Psoas muscle (tissue), 8 donors: Measurements from ENCODE around the gene RNF175. TPM values are rescaled to one million over a fixed set of nuclear protein-coding genes. Genes with fewer than 3 reads are reported as not detected.
A peak's percentile ranks its signal among the peaks of the same experiment; 100 is the strongest.

Experiments
- ATAC-seq, 4 donors: fragments of 200-7000 bp; cut with Tn5 transposase; one replicate each; pipeline ENCODE4 v1.9.1; 2020; ENCODE audit warnings: moderate library complexity in 3 of 4, mild to moderate bottlenecking in 2 of 4
- DNase-seq, 2 donors: peaks; one replicate each; pipeline ENCODE4 v3.0.0-alpha.2; 2020
- H3K27ac ChIP-seq: fragments of 200-600 bp; one replicate; pipeline ENCODE4 v1.8.0; 2022
- H3K27me3 ChIP-seq, 3 donors: fragments of 200-600 bp in 1 of 3; one replicate each; pipeline versions ENCODE4 v1.6.1 to v1.8.0; 2013 to 2022; ENCODE audit warnings: low read length in 2 of 3, mild to moderate bottlenecking in 2 of 3, moderate library complexity in 1 of 3; ENCODE audit not compliant: insufficient read depth in 3 of 3
- H3K36me3 ChIP-seq, 2 donors: fragments of 200-600 bp in 1 of 2; one replicate each; pipeline versions ENCODE4 v1.6.1 to v1.8.0; 2013 to 2022; ENCODE audit warnings: low read depth in 1 of 2, mild to moderate bottlenecking in 1 of 2, moderate library complexity in 1 of 2; ENCODE audit not compliant: insufficient read depth in 1 of 2
- H3K4me1 ChIP-seq: fragments of 200-600 bp; one replicate; pipeline ENCODE4 v1.8.0; 2022
- H3K4me3 ChIP-seq: fragments of 200-600 bp; one replicate; pipeline ENCODE4 v1.8.0; 2022; ENCODE audit warnings: mild to moderate bottlenecking
- H3K9me3 ChIP-seq: fragments of 200-600 bp; one replicate; pipeline ENCODE4 v1.8.0; 2022
- WGBS, 3 donors: extraction: QIAGEN DNeasy Blood & Tissue Kit; methylation state at CpG; one replicate each; pipeline versions ENCODE4 v1.1.6 to v1.1.7; 2013; 5-methylcytosine and 5-hydroxymethylcytosine counted together
- intact Hi-C, 2 donors: fragments of 100-400 bp; cut with DNase I; formaldehyde crosslinking; loops; one replicate each; pipeline versions ENCODE4 v1.11.0 to v1.14.2; 2022
- long read RNA-seq, 2 donors: library from polyadenylated mRNA; unstranded; transcript quantifications; one replicate each; pipeline ENCODE4 v2.0.0, GENCODE V29; 2021
- polyA plus RNA-seq, 3 donors: library from polyadenylated mRNA; stranded (reverse); fragments of 200-250 nt; gene quantifications; one replicate each; pipeline ENCODE4 v1.2.3, GENCODE V29; 2013
- total RNA-seq, 4 donors: library from RNA; stranded (reverse); fragmentation: NEBNext Ultra II Directional in 2 of 4; extraction: Animal tissue kit (Norgen Biotek cat#: 25700) in 2 of 4; gene quantifications; one replicate each; pipeline versions ENCODE4 v1.2.1 to v1.2.4, GENCODE V29; 2021 to 2023
- TF ChIP-seq, protein P1 (sequence below): fragments of 200-600 bp; IDR thresholded peaks from one replicate; pipeline ENCODE4 v1.8.0; 2022; ENCODE audit warnings: antibody characterized with exemption
- donor health status: healthy with polysubstance abuse.
- donor health status: DM: no; HTN: no; CAD: no; lungs with moderate emphysema.
- donor health status: Bipolar disorder and iron deficiency.
- donor health status: healthy.
- donor health status: DM: yes; HTN: yes; CAD: no.
- donor health status: DM: no; HTN: no; CAD: no.
- donor health status: DM: no; HTN: no; CAD: no.
- donor health status: DM: yes; HTN: yes; CAD: no.

Gene RNF175
- total RNA-seq (not detected), polyA plus RNA-seq (under 1 TPM in 2 of 3 donors, not detected in 1; 0.05 to 0.07 TPM)
- long read RNA-seq, donor 1: 0 reads
- long read RNA-seq, donor 2: 0 reads

DNA sequence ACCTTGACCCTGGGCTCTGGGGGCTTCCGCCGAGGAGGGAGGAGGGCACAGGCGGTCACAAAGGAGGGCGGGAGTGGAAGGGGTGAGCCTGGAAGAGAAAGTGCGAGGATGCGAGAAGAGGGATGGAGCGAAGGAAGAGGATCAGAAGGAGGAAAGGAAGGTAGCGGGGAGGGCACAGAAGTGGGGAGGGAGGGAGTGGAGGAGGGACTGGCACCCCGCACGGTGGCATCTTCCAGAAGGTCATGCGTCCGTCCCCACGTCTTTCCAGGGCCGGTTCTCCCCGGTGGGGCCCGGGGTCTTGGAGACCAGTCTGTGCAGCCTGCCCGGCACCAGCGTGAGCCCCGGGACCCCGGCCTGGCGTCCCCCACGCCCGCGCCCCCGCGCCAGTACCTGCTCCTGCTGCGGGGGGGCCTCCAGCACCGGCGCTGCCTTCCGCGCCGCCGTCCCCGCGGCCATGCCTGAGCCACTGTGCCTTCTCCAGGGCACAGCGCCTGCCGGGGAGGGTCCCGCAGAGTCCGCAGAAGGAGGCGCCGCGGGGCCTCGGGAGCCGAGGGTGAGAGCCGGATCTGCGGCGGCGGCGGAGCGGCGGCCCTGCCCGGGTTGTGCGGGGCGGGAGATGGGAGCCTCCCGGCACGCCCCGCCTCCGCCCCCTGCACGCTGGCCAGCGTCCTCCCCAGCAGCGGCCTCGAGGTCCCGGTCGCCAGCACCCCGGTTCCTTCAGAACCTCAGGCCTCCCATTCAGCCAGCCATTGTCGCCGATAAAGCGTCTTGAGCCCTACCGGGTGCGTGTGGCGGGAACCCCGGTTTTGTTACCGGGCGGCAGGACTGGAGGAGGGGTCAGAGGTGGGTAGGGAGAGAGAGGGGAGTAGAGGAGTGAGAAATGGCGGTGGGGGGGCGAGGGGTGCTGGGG is at the start of gene RNF175:
Gene RNF175, minus strand, starts transcription at position 618 of the 910 bp plus-strand sequence. Its CDS starts 162 bp downstream, at position 456.
- ATAC-seq (peak in 1 of 4 donors; percentile 30), DNase-seq (peak; percentile 25 to 49)
- Histone ChIP-seq H3K36me3 (no peaks in the 10 kb centered on the region), H3K27me3 (peaks cover 0 to 36% (median 9%) of the 10 kb centered on the region in 3 donors), H3K4me3 (peak within 1 kb of the TSS; percentile 67), H3K9me3 (no peaks in the 10 kb centered on the region), H3K27ac (no peak within 1 kb of the TSS), H3K4me1 (no peaks in the 10 kb centered on the region)
- intact Hi-C loops: no loop called here
- WGBS, 3 donors: 5 to 6% (median 6%) methylated on average over 51 to 76 of the region's 76 CpGs
- TF ChIP-seq, protein P1, sequence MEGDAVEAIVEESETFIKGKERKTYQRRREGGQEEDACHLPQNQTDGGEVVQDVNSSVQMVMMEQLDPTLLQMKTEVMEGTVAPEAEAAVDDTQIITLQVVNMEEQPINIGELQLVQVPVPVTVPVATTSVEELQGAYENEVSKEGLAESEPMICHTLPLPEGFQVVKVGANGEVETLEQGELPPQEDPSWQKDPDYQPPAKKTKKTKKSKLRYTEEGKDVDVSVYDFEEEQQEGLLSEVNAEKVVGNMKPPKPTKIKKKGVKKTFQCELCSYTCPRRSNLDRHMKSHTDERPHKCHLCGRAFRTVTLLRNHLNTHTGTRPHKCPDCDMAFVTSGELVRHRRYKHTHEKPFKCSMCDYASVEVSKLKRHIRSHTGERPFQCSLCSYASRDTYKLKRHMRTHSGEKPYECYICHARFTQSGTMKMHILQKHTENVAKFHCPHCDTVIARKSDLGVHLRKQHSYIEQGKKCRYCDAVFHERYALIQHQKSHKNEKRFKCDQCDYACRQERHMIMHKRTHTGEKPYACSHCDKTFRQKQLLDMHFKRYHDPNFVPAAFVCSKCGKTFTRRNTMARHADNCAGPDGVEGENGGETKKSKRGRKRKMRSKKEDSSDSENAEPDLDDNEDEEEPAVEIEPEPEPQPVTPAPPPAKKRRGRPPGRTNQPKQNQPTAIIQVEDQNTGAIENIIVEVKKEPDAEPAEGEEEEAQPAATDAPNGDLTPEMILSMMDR: no peak

DNA sequence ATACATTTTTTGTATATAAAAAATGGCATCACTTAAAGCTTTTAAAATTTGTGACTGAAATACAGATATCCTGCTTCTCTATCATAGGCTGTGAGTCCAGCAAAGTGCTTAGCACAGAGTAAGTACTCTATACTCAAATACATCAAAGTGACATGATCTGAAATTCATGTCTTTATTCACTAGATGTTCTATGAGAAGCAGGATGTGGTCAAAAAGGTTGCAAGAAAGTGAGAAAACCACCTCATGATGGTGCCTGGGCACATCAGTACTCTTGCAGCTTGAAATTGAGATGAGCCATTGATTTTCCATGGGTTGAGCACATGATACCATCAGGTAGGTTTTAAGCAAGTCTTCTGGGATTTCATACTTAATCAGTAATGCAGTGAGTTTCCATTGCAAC is 49.5 kb upstream of the RNF175 start:
- DNase-seq (no peak), ATAC-seq (no peak)
- Histone ChIP-seq H3K4me1 (no peaks in the 10 kb centered on the region), H3K9me3 (no peaks in the 10 kb centered on the region), H3K36me3 (no peaks in the 10 kb centered on the region), H3K4me3 (no peak overlapping the region), H3K27me3 (no peaks in the 10 kb centered on the region), H3K27ac (no peak overlapping the region)
- TF ChIP-seq, protein P1: no peak
- intact Hi-C loops: no loop called here

DNA sequence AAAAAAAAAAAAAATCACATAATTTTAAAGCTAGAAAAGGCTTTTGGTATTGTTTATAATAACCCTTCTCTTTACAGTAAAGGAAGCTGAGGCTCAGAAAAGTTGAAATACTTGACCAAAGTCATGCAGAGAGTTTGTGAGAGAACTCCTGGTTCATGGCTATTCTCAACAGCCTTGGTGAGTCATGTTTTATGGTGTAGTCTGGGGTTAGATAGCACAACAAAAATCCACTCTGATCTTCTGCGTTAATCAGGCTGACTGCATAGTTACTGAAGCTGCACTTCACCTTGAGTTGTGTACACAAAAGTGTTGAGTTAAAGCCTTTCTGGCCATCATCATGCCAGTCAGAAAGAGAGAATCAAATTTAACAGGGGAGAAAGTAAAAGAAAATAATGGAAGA is 48.4 kb upstream of the RNF175 start:
- Histone ChIP-seq H3K36me3 (no peaks in the 10 kb centered on the region), H3K9me3 (no peaks in the 10 kb centered on the region), H3K27ac (no peak overlapping the region), H3K4me3 (no peak overlapping the region), H3K27me3 (no peaks in the 10 kb centered on the region), H3K4me1 (no peaks in the 10 kb centered on the region)
- WGBS, 3 donors: 59 to 75% (median 68%) methylated on average over 1 of the region's 1 CpG
- intact Hi-C loops: no loop called here
- TF ChIP-seq, protein P1: no peak
- ATAC-seq (no peak), DNase-seq (no peak)

DNA sequence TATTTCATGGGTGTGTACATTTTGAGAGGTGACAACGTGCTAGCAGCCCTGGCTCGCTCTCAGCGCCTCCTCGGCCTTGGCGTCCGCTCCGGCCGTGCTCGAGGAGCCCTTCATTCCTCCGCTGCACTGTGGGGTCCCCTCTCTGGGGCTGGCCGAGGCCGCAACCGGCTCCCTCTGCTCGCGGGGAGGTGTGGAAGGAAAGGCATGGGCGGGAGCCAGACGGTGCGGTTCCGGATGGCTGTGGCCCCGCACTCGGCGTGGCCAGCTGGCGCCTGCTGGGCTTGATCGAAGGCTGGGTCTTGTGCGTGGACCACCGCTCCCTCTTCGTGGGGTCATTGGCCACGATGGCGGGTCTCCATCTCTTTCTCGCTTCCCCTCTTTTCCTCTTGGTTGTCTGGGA is 46.2 kb upstream of the RNF175 start:
- Histone ChIP-seq H3K9me3 (no peaks in the 10 kb centered on the region), H3K4me1 (no peaks in the 10 kb centered on the region), H3K27ac (no peak overlapping the region), H3K27me3 (no peaks in the 10 kb centered on the region), H3K4me3 (no peak overlapping the region), H3K36me3 (no peaks in the 10 kb centered on the region)
- TF ChIP-seq, protein P1: no peak
- intact Hi-C loops: no loop called here
- ATAC-seq (no peak), DNase-seq (no peak)
- 91 to 96% (median 94%) methylated on average over 28 to 30 of the region's 30 CpGs for WGBS, 3 donors
